GM19351 (cell line): ENCODE results near the gene MTMR1.

Source experiments
- ATAC-seq: cut with Tn5 transposase; IDR thresholded peaks from one replicate; pipeline ENCODE4 v1.9.1; 2021; ENCODE audit warnings: mild to moderate bottlenecking, moderate library complexity; ENCODE audit not compliant: unreplicated experiment

Gene MTMR1

DNA sequence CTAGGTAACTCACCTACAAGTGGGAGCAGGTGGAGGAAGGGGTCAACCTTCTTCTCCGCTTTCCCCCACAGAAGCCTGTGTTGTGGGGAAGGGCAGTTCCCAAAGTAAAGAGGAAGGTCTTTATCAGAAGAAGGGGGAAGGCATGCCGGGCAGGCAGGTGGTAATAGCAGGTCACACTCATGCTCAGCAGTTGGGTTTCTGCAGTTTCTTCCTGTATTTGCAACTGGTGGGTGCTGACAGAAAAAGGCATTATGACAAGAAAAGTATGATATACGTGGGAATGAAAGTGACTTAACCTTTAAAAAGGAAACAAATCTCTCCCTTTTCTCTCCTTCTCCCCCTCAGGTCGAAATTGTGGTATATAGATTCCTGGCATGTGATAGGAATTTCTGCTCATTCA, 3.7 kb downstream of the MTMR1 start:
- ATAC-seq, result no peak

DNA sequence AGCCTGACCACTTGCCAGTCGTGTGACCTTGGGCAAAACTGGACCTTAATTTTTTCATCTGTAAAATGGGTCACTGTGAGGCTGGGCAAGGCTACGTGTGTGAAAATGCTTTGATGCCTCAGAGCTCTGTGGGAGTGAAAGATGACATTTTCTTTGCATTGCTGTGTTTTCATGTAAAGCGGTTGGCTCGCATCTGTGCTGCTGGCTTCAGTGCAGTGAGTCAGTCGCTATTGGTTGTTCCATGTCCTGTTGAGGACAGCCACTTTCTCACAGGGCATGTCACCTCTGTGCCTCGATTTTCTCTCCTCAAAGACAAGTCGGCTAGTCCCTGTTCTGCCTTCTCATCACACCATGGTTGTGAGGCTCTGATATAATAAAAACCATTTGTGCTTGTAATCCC, 4.4 kb downstream of the MTMR1 start:
- ATAC-seq, result no peak

DNA sequence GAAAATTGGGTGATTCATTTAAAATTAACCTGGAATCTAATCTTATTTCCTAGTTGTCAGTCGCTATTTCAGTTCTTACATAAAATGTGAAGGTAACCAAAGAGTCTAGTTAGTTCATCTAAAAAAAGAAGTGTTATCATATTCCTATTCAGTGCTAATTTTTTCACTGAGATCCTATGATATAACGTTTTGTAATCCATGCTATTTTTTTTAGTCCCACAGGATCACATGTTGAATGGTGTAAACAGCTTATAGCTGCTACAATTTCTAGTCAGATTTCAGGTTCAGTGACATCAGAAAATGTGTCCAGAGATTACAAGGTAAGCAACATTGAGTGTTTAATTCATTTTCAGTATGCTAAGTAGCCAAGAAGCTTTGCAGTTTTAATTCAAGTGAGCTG, 5.8 kb downstream of the MTMR1 start:
- no peak for ATAC-seq

DNA sequence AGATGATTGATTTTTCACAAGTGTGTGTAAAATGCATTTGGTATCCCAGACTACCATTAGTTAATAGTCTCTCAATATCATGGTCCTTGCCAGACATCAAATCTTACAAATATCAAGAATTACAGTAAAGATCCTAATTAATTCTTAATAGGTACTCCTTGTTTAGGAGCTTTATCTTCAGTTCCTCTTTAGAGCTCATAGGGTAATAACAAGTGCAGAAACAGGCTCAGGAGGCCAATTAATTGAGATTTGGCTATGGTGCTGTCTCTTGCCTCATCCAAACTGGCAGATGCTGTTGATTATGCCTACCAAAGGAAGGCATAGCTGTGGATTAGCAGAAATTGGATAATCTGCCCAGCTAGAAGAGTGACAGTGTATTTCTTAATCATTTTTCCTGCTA, 6.9 kb downstream of the MTMR1 start:
- no peak for ATAC-seq

DNA sequence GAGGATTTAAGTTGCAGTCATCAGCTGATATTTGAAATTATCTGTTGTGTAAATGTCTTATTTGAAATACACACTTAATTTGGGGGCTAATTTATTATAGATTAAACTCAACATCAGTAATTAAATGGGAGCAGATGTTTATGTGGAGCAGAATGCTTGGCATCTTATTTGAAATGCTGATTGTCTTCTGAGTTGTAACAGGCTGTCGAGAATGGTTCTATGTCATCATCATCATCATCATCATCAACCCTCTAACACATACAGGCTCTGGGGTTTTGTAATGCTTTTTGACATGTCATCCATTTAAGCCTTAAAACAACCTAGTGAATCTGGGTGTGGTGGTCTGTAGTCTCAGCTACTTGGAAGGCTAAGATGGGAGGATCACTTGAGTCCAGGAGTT, 8.2 kb downstream of the MTMR1 start:
- no peak for ATAC-seq

DNA sequence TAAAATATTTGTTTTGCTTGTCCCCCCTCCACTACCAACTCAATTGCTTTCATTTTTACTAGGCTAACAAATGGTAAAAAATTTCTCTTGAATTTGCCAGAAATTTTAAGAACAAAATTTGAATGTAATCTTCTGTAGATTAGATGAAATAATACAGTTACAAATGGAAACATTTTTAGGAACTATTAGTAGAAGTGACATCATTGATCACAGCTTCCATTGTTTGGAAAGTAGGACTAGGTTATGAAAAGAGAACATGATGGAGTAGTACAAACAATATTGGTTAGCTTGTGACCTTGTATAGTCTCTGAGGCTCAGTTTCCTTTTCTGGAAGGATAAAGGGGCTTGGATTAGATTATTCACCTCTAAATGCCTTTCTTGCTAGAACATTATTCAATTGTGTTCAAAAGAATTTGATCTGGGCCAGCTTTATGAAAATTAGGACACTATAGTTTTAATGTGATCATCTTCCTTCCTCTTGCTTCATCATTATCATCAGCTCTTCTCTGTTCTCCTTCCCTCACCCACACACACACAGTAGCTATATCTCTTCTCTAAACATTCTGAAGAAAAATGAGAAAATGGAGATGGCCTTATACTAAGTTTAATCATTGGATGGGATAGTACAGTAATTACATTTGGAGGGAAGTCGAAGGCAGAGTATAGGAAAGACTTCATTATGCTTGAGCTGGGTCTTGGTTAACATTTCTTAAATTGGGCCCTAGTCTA, 9.9 kb downstream of the MTMR1 start:
- ATAC-seq, result no peak

DNA sequence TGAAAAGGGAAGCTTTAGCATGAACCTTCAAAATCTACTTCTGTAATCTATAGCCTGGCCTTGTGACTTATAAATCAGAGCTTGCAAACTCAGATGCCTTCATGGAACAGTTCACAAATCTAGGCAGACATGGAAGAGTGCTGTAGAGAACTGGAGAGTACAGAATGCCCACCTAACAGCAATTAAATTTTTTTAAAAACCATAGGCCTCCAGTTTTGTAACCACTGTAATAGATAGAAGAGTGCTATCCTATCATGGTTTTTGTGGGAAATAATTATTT, 10.4 kb downstream of the MTMR1 start:
- ATAC-seq, result no peak

DNA sequence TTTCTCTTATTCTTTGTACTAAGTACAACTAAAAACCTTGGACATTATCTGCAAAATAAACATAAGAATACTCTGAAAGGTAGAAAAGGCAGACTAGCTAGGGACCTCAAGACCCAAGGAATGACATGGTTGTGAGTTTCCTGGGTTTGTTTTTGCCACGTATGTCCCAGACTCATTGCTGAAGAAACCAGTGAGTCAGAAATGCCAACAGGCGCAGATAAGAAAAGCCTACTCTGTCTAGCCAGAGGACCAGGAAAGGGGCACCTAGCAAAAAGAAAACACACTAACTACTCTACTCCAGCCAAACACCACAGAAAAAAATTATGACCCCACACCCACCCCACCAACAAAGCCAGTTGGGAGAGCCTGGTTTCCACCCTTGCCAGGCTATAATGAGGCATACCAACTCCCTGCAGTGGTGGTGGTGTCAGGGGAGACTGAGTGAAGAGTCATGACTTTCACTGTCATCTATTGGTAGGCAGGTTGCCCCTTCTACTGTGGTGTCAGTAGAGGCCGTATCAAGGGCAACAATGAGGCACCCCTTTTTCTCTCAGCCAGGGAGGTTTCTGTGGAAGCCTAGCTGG, 10.9 kb downstream of the MTMR1 start:
- ATAC-seq, result no peak

DNA sequence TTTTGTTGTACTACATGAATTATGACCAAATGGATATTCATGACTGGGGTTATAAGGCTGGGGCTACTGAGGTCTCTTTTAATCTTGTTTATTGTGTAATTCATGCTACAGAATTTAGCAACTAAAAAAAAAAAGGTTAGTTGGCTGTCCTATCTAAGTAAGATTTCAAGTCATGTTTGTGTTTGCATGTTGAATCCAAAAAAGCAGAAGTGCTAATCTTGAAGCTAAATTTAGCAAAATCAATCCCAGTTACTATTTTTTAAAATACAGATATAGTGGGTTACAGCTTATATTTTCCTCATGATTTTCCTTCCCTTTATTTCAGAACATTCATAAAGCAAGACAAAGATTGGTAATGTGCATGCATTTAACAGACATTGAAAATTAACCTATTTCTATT, 19.4 kb downstream of the MTMR1 start:
- no peak for ATAC-seq

DNA sequence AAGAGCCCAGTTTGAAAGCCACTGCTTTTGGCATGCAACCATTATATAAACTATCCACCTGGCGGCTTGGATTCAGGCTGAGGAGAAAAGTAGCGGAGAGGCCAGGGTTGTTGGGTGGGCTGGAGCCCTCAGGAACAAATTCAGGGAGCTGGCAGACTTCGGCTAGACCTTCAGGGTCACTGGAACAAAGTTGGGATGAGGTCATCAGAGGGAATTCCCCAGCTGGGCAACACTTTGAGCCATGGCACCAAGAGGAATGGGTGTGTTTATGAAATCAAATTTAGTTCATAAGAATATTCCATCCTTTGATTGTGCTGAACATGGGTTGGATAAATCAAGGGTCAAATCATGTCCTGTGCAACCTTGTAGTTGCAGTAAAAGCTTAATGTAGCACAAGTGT, 22.0 kb downstream of the MTMR1 start:
- ATAC-seq, result no peak

DNA sequence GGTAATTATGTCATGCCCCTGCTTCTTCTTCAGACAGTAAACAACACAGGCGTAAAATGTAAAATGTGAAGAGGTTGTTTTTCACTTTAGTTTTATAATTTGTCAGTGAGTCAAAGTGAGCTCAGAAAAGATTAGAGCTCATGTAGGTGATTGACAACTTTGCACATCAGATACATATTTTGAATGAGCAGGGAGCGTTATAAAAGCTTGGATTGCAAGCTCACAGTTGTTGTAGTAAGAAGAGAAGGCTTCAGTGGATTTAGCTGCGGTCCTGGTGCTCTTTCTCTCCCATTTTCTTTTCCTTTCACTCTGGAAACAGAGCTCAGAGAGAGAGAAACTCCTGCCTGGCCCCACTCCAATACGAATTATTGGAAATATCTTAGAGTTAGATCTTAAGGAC, 26.4 kb downstream of the MTMR1 start:
- no peak for ATAC-seq

DNA sequence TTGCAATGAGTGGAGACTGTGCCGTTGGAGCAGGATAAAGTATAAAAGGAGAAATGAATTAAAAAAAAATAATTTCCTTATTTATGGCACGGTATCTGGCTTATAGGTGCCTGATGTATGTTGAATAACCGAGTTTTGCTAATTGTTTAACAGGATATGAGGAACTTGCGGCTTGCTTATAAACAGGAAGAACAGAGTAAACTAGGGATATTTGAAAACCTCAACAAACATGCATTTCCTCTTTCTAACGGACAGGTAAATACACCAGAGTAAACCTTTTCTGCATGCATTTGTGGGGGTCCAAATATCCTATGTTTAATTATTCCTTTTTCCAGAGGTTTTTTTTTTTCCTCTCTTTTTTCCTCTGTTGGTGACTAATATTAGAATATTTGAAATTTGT, 36.8 kb downstream of the MTMR1 start:
- ATAC-seq, result no peak

DNA sequence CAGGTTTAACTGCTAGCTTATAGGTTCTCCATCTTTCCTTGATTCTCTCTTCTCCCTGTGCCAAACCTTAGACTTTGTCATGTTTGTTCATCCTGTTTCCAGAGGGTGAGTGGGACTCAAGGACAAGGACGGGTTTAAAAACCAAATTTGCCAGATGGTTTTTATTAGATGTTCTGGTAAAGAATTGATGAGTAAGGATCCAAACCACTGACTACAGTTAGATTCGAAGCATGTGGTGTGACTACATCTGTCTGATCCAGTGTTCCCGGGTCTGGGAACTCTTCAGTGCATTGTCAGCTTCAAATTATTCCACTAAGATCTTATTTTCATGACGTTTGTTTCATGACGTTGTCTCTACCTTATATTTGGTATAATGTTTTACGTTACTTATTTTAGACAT, 37.5 kb downstream of the MTMR1 start:
- ATAC-seq, result no peak

DNA sequence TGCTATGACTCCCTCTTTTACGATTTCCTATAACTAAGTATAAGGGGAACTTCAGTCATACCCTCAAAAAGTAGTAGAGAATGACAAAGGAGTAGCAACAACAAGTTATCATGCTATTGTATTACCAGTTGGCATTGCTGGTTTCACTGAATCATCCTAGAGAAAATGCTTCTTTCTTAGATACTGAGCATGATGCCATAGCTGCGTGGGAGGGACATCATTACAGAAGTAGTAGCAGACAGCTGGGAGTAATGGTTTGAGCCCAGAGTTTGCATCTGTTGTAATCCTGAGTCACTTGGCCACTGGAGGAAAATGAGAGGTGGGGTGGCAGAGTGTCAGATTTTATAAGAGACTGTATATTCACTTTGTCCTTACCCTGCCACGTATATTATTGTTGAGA, 38.6 kb downstream of the MTMR1 start:
- ATAC-seq, result no peak

DNA sequence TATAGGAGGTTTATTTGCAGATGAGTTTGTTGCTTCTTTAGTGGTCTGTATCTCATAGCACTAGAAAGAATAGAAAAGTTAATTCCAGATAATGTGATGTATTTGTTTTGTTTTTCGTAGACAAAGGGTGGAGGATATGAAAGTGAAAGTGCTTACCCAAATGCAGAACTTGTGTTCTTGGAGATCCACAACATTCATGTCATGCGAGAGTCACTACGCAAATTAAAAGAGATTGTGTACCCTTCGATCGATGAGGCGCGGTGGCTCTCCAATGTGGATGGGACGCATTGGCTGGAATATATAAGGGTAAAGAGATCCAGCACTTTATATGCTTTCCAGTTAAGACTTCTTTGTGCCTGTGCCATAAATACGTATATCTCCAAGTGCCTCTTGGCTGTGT, 43.3 kb downstream of the MTMR1 start:
- ATAC-seq, result no peak

DNA sequence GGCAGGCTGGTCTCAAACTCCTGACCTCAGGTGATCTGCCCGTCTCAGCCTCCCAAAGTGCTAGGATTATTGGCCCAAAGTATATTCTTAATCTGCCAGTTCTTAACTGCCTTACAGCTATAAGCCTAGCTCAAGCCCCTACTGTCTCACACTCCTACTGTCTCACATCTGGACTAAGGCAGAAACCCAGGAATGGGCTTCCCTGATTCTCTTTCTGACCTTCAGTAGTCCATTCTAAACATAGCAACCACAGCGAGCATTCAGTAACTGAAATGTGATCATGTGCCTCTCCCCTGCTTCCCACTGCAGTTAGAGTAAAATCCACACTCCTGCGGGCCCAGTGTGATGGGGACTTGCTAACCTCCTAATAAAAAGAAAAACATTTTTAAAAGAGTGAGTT, 58.9 kb downstream of the MTMR1 start:
- ATAC-seq, result no peak

DNA sequence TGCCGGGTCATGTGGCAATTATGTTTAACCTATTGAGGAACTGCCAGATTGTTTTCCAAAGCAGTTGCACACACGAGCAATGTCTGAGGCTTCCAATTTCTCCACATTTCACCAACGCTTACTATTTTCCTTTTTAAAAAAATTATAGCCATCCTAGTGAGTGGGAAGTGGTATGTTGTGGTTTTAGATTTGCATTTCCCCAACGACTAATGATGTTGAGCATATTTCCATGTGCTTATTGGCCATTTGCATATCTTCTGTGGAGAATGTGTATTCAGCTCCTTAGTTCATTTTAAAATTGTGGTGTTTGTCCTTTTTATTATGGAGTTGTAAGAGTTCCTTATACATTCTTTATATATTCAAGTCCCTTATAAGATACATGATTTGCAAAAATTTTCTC, 60.2 kb downstream of the MTMR1 start:
- ATAC-seq, result no peak

DNA sequence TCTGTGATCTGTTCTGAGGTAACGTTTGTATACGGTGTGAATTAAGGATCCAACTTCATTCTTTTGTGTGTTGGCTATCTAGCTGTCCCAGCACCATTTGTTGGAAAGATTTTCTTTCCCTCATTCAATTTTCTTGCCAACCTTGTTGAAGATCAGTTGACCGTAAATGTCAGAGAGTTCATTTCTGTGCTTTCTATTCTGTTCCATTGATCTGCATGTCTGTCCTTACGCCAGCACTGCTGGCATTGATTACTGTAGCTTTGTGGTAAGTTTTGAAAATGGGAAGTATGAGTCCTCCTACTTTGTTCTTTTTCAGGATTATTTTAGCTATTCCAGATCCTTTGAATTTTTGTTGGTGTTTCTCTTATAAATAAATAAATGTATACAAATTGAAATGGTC, 60.8 kb downstream of the MTMR1 start:
- no peak for ATAC-seq

DNA sequence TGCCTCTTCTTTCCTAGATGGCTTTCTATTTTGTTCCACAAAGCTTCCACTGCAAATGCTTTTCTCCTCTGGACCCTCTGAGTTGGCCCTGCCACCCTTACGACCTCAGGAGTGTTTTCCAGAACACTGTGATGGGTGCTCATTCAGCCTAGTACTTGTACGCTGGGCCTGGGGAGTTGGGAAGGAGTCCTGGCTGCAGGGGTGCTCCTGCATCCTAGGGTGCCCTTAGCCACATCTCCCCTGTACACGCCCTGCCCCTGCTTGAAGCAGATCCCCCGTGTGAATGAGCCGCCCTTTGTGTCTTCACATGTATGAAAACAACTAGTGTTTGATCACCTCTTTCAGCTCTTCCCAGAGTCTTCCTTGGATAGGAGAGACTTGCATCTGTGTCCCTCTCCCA, 64.2 kb downstream of the MTMR1 start:
- ATAC-seq, result no peak

DNA sequence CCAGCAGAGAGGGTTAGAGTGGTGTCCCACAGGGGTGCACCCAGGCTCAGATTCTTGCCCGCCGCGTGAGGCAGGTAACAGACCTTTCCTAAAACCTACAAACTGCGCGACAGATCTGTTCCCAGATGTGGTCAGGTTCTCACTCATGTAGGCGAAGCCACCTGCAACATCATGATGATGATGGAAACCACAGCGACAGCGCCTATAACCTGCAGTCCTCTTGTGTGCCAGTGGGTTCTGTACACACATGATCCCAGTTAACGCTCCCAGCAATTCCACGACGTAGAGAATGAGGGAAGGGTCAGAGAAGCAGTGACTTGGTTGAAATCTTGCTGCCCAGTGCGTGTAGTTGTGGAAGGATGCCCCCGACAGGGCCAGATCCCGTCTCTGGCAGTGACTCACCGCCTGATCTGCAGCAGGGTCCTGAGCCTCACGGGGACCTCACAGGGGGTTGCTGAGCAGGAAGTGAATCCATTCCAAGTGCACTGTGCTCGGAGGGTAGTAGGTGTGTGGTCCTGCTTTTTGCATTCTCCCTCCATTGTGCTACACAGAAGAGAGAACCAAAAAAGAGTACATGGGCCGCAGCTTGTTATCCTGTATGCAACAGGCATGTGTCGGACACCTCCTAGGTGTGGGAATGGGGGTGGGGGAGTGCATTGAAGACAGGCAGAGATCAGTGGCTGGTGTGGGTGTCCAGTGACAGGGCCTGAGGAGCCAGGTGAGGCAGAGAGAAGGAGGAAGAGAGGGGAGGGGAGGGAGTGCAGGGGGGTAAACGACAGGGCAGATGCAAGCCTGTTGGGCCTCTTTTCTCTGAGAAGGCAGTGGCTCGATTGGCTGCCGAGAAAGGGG, 66.6 kb downstream of the MTMR1 start:
- no peak for ATAC-seq

DNA sequence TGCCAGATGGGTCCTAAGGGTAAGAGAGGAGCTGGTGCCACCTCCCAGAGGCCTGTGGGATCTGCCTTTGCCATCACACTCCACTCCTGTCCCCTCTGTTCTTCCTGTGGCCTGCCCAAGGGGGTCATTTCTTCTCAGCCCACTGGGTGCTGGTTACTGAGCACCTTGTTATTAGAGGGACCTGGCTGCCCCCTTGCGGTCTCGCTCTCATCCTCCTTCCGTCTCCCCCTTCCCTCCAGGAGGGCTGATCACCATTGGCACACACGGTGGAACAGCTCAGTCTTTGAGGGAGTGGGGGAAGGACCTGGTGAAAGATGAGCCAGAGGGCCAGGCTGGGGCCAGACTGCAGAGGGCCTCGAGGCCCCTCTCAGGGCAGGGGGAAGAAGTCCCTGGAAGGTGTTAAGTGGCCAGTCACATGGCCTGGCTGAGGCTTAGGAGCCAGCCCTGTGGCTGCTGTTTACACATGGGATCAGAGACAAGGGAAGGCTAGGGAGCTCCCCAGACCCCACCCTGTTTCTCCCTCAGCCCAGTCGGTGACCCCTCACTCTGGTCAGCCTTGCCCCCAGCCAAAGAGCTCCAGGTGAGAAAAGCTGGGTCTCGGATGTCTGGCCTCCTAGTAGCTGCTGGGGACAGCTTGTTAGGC, 68.1 kb downstream of the MTMR1 start:
- no peak for ATAC-seq

DNA sequence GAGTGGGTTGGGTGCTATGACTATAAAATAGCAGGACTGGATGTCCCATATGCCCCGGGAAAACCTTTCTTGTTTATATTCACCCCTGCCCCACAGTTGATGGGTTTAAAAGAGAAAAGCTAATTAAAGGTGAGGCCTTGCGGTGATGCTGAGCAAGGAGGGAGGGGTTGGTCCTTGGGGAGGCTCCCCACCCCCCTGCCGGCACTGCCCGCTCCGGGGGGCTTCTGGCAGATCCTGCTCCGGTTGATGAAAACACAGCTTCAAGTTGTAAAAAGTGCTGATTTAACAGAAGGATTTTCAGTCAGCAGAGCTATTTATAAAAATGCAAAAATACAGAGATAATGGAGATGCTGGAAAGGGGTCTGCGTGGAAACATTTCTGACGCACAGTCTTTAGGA, 68.6 kb downstream of the MTMR1 start:
- no peak for ATAC-seq
